Vagina (tissue), 2 donors: Measurements from ENCODE around the gene DYDC2. TPM values are rescaled to one million over a fixed set of nuclear protein-coding genes. Genes with fewer than 3 reads are reported as not detected.

Experiments used
- DNase-seq, 2 donors: peaks; one replicate each; pipeline ENCODE4 v3.0.0-alpha.2; 2017; ENCODE audit errors: extremely low spot score in 2 of 2
- H3K27ac ChIP-seq: fragments of 200-600 bp; sonication (generic); one replicate; pipeline ENCODE4 v1.5.1; 2019
- H3K27me3 ChIP-seq: fragments of 200-600 bp; sonication (generic); one replicate; pipeline ENCODE4 v1.5.1; 2019
- H3K36me3 ChIP-seq, 2 donors: fragments of 200-600 bp; sonication (generic); one replicate each; pipeline ENCODE4 v1.5.1; 2017 to 2019
- H3K4me1 ChIP-seq: fragments of 200-600 bp; sonication (generic); one replicate; pipeline ENCODE4 v1.5.1; 2019
- H3K4me3 ChIP-seq, 2 donors: fragments of 200-600 bp; sonication (generic); 1 replicate in 1 of 2; 2 replicates in 1 of 2; pipeline ENCODE4 v1.5.1; 2016 to 2019
- H3K9me3 ChIP-seq: fragments of 200-600 bp; sonication (generic); one replicate; pipeline ENCODE4 v1.5.1; 2019
- POLR2A ChIP-seq, 2 donors: fragments of 450-650 bp; IDR thresholded peaks; one replicate each; pipeline ENCODE4 v1.6.1; 2017; ENCODE audit warnings: antibody characterized with exemption in 2 of 2, mild to moderate bottlenecking in 2 of 2, moderate library complexity in 2 of 2
- POLR2AphosphoS5 ChIP-seq, 2 donors: sonication (generic); formaldehyde crosslinking; IDR thresholded peaks; one replicate each; pipeline ENCODE4 v1.9.0; 2017; ENCODE audit warnings: antibody characterized with exemption in 2 of 2, mild to moderate bottlenecking in 2 of 2, low read depth in 1 of 2; ENCODE audit not compliant: insufficient read depth in 1 of 2
- intact Hi-C: fragments of 100-400 bp; cut with DNase I; formaldehyde crosslinking; loops from one replicate; pipeline ENCODE4 v1.15.1; 2023
- total RNA-seq: library from RNA; depleted of rRNA; stranded (reverse); fragments of >200 nt; gene quantifications from one replicate; pipeline ENCODE4 v1.2.3, GENCODE V29; 2016
- TF ChIP-seq, protein P1 (sequence below), 3 experiments: fragments of 450-650 bp in 2 of 3; fragments of 200-600 bp in 1 of 3; sonication (generic) in 1 of 3; IDR thresholded peaks; one replicate each; pipeline ENCODE4 v1.5.1; 2017 to 2019; ENCODE audit warnings: antibody characterized with exemption in 3 of 3, mild to moderate bottlenecking in 2 of 3, moderate library complexity in 2 of 3

Gene DYDC2
- total RNA-seq, 1 donor from 2014 or later, result not detected

DNA sequence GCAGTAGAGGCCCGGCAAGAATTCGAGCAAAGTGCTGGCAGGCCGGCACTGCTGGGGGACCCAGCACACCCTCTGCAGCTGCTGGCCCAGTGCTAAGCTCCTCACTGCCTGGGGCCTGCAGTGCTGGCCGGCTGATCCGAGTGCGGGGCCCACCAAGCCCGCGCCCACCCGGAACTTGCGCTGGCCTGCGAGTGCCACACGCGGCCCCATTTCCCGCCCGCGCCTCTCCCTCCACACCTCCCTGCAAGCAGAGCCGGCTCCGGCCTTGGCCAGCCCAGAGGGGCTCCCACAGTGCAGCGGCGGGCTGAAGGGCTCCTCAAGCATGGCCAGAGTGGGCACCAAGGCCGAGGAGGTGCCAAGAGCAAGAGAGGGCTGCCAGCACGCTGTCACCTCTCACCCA, 3.1 kb downstream of the DYDC2 start:
- no peak overlapping the region for H3K4me3 ChIP-seq
- H3K27ac ChIP-seq, result no peak overlapping the region
- no peaks in the 10 kb centered on the region for H3K27me3 ChIP-seq
- H3K9me3 ChIP-seq, result no peaks in the 10 kb centered on the region
- no peak for TF ChIP-seq POLR2AphosphoS5 (IDR thresholded peaks at IDR 0.05; ENCODE audit: insufficient read depth in 1 of 2, low read depth in 1 of 2)
- no peak for TF ChIP-seq POLR2A (IDR thresholded peaks at IDR 0.05)
- TF ChIP-seq, protein P1, sequence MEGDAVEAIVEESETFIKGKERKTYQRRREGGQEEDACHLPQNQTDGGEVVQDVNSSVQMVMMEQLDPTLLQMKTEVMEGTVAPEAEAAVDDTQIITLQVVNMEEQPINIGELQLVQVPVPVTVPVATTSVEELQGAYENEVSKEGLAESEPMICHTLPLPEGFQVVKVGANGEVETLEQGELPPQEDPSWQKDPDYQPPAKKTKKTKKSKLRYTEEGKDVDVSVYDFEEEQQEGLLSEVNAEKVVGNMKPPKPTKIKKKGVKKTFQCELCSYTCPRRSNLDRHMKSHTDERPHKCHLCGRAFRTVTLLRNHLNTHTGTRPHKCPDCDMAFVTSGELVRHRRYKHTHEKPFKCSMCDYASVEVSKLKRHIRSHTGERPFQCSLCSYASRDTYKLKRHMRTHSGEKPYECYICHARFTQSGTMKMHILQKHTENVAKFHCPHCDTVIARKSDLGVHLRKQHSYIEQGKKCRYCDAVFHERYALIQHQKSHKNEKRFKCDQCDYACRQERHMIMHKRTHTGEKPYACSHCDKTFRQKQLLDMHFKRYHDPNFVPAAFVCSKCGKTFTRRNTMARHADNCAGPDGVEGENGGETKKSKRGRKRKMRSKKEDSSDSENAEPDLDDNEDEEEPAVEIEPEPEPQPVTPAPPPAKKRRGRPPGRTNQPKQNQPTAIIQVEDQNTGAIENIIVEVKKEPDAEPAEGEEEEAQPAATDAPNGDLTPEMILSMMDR (IDR thresholded peaks at IDR 0.05), result no peak
- peaks cover 13% of the 10 kb centered on the region for H3K4me1 ChIP-seq
- intact Hi-C loops, result no loop called here
- H3K36me3 ChIP-seq, result no peaks in the 10 kb centered on the region
- no peak for DNase-seq

DNA sequence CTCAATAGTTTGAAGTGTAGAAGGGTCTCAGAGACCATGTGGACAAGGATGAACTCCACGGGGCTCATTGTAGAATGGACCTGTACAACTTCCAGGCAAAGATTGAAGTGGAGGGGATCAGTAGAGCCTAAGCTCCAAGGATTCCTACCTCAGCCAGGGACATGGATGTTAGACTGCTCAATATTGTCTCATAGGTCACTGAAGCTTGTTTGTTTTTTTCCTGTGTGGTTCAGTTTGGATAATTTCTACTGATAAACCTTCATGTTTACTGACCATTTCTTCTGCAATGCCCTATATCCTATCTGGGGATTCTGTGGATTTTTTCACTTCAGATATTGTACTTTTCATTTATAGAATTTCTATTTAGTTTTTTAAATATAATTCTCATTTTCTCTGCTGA, 8.9 kb downstream of the DYDC2 start:
- Histone ChIP-seq H3K4me3 (no peak overlapping the region), H3K4me1 (no peaks in the 10 kb centered on the region), H3K27me3 (no peaks in the 10 kb centered on the region), H3K9me3 (no peaks in the 10 kb centered on the region), H3K36me3 (no peaks in the 10 kb centered on the region), H3K27ac (no peak overlapping the region)
- TF ChIP-seq POLR2A (IDR thresholded peaks at IDR 0.05) (no peak), POLR2AphosphoS5 (IDR thresholded peaks at IDR 0.05; ENCODE audit: insufficient read depth in 1 of 2, low read depth in 1 of 2) (no peak)
- TF ChIP-seq, protein P1 (IDR thresholded peaks at IDR 0.05), result no peak
- intact Hi-C loops, result no loop called here
- DNase-seq, result no peak

DNA sequence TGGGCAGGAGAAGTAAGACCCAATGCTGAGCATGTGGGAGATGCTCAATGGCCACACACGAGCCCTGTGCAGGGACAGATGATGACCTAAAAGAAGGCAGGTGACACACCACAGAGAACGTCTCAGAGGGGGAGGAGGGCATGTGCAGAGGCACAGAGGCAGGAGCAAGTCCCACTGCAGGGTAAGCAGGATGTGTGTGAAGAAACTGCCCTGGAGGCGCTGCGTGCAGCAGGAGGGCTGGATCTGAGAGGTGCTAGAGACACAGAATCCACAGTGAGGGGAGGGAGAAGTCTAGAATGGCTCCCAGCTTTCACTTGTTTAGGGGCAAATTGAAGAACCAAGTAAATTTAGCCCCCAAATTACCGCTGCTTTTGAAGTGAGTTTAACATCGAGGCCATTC, 14.9 kb downstream of the DYDC2 start:
- Histone ChIP-seq H3K9me3 (no peaks in the 10 kb centered on the region), H3K4me3 (no peak overlapping the region), H3K27ac (no peak overlapping the region), H3K4me1 (no peaks in the 10 kb centered on the region), H3K27me3 (no peaks in the 10 kb centered on the region), H3K36me3 (no peaks in the 10 kb centered on the region)
- intact Hi-C loops, result no loop called here
- TF ChIP-seq, protein P1 (IDR thresholded peaks at IDR 0.05), result no peak
- TF ChIP-seq POLR2AphosphoS5 (IDR thresholded peaks at IDR 0.05; ENCODE audit: insufficient read depth in 1 of 2, low read depth in 1 of 2), result no peak
- DNase-seq, result no peak

DNA sequence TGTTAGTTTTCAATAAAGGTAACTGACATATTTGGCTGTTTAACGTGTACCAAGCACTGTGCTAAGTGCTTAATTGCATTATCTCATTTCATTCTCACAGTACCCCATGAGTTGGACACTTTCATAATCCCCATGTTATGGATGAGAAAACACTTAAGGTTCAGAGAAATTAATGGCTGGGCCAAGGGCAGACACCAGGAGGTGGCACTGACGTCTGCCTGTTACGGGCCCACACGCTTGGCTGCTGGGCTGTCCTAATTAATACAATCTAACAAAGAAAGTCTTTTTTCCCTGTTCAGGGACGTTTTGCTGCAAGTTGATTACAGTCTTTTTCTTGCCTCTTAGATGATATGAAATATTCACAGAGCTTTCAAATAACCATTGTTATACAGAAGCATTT, 16.1 kb downstream of the DYDC2 start:
- TF ChIP-seq, protein P1 (IDR thresholded peaks at IDR 0.05), result no peak
- TF ChIP-seq POLR2AphosphoS5 (IDR thresholded peaks at IDR 0.05; ENCODE audit: insufficient read depth in 1 of 2, low read depth in 1 of 2), result no peak
- no peak for TF ChIP-seq POLR2A (IDR thresholded peaks at IDR 0.05)
- no peaks in the 10 kb centered on the region for H3K4me1 ChIP-seq
- no peak for DNase-seq
- H3K4me3 ChIP-seq, result no peak overlapping the region
- H3K9me3 ChIP-seq, result no peaks in the 10 kb centered on the region
- H3K27me3 ChIP-seq, result no peaks in the 10 kb centered on the region
- intact Hi-C loops, result no loop called here
- no peaks in the 10 kb centered on the region for H3K36me3 ChIP-seq
- no peak overlapping the region for H3K27ac ChIP-seq

DNA sequence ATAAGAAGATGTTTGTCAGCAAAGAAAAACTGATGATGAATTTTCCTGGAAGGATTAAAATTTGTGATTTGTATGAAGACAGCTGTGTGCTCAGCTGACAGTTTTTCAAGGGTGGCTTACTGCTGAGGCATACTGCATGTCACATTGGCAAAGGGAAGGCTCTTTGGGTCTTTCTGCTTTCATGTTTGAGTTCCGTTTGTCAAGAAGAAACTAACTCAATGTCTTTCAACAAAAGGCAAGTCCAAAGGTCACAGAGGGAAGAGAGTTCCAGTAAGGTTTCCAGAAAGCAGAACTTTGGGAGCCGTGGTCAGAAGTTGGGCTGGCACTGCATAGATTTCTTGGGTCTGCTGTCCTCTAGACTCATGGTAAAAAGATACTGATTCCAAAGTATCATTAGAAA, 16.9 kb downstream of the DYDC2 start:
- no peak overlapping the region for H3K4me3 ChIP-seq
- H3K9me3 ChIP-seq, result no peaks in the 10 kb centered on the region
- no peaks in the 10 kb centered on the region for H3K4me1 ChIP-seq
- TF ChIP-seq POLR2A (IDR thresholded peaks at IDR 0.05) (no peak), POLR2AphosphoS5 (IDR thresholded peaks at IDR 0.05; ENCODE audit: insufficient read depth in 1 of 2, low read depth in 1 of 2) (no peak)
- no peaks in the 10 kb centered on the region for H3K36me3 ChIP-seq
- no peaks in the 10 kb centered on the region for H3K27me3 ChIP-seq
- DNase-seq, result no peak
- intact Hi-C loops, result no loop called here
- H3K27ac ChIP-seq, result no peak overlapping the region
